Astrocyte (in vitro differentiated cells and primary cell): ENCODE results near the gene STK33. TPM values are rescaled to one million over a fixed set of nuclear protein-coding genes. Genes with fewer than 3 reads are reported as not detected.

ENCODE experiments used
- DNase-seq: peaks from one replicate; pipeline ENCODE4 v3.0.0-alpha.2; 2010; ENCODE audit warnings: low read depth
- FAIRE-seq: peaks from 2 replicates; lab custom pipeline; 2011; peaks lifted over from hg19 to GRCh38; lab: Jason Lieb, UNC
- H2AFZ ChIP-seq: 2 replicates; pipeline ENCODE4 v1.6.0; 2012; ENCODE audit warnings: low read depth, low read length, inconsistent platforms
- H3K27ac ChIP-seq: 2 replicates; pipeline ENCODE4 v1.5.1; 2011; ENCODE audit warnings: low read depth, low read length, inconsistent platforms
- H3K27me3 ChIP-seq: 2 replicates; pipeline ENCODE4 v1.6.0; 2011; ENCODE audit warnings: low read length, inconsistent platforms; ENCODE audit not compliant: insufficient read depth
- H3K36me3 ChIP-seq: 2 replicates; pipeline ENCODE4 v1.5.1; 2011; ENCODE audit warnings: low read length, inconsistent platforms; ENCODE audit not compliant: insufficient read depth
- H3K4me1 ChIP-seq: 2 replicates; pipeline ENCODE4 v1.5.1; 2011; ENCODE audit warnings: low read length, inconsistent platforms; ENCODE audit not compliant: insufficient read depth
- H3K4me2 ChIP-seq: 2 replicates; pipeline ENCODE4 v1.6.0; 2012; ENCODE audit warnings: low read length, inconsistent platforms
- H3K4me3 ChIP-seq: 2 replicates; pipeline ENCODE4 v1.5.1; 2011; ENCODE audit warnings: low read depth, mild to moderate bottlenecking, low read length, inconsistent platforms; ENCODE audit not compliant: insufficient read depth
- H3K79me2 ChIP-seq: 2 replicates; pipeline ENCODE4 v1.6.0; 2012; ENCODE audit warnings: mild to moderate bottlenecking, low read length, inconsistent platforms; ENCODE audit not compliant: insufficient read depth
- H3K9ac ChIP-seq: 2 replicates; pipeline ENCODE4 v1.6.0; 2012; ENCODE audit warnings: mild to moderate bottlenecking, low read length, inconsistent platforms
- H3K9me3 ChIP-seq: 2 replicates; pipeline ENCODE4 v1.5.1; 2012; ENCODE audit warnings: low read depth, mild to moderate bottlenecking, low read length, inconsistent platforms; ENCODE audit not compliant: insufficient read depth
- H4K20me1 ChIP-seq: 2 replicates; pipeline ENCODE4 v1.6.0; 2012; ENCODE audit warnings: low read length, inconsistent platforms; ENCODE audit not compliant: insufficient read depth
- H3K27ac Mint-ChIP-seq: one replicate; pipeline ENCODE4 v1.8.0; 2021; ENCODE audit warnings: mild to moderate bottlenecking, mixed read lengths; ENCODE audit not compliant: unreplicated experiment
- H3K27me3 Mint-ChIP-seq: one replicate; pipeline ENCODE4 v1.8.0; 2021; ENCODE audit warnings: low read depth, mixed read lengths; ENCODE audit not compliant: unreplicated experiment
- H3K36me3 Mint-ChIP-seq: one replicate; pipeline ENCODE4 v1.8.0; 2021; ENCODE audit warnings: low read depth, mixed read lengths; ENCODE audit not compliant: unreplicated experiment
- H3K4me1 Mint-ChIP-seq: one replicate; pipeline ENCODE4 v1.8.0; 2021; ENCODE audit warnings: low read depth, mixed read lengths; ENCODE audit not compliant: unreplicated experiment
- H3K4me3 Mint-ChIP-seq: one replicate; pipeline ENCODE4 v1.8.0; 2021; ENCODE audit warnings: mild to moderate bottlenecking, moderate library complexity, mixed read lengths; ENCODE audit not compliant: unreplicated experiment
- H3K9me3 Mint-ChIP-seq: one replicate; pipeline ENCODE4 v1.8.0; 2021; ENCODE audit warnings: mild to moderate bottlenecking, mixed read lengths; ENCODE audit not compliant: unreplicated experiment
- CTCF ChIP-seq: IDR thresholded peaks from 2 replicates; pipeline ENCODE4 v1.5.1; 2011; ENCODE audit warnings: low read depth, mild to moderate bottlenecking, inconsistent platforms, low read length, moderate library complexity; ENCODE audit not compliant: insufficient read depth
- EZH2 ChIP-seq: IDR thresholded peaks from 2 replicates; pipeline ENCODE4 v1.6.1; 2012; ENCODE audit warnings: mild to moderate bottlenecking, low read length, inconsistent platforms; ENCODE audit not compliant: insufficient read depth
- total RNA-seq: library from RNA; stranded (reverse); gene quantifications from 2 replicates; pipeline ENCODE4 v1.2.1, GENCODE V29; 2021

STK33 gene
- total RNA-seq, 1 donor from 2014 or later = 7.5 TPM

GRCh38 chr11:8384199-8384821 is 209.7 kb downstream of the STK33 start:
- H3K9me3 ChIP-seq = no peaks in the 10 kb centered on the region
- H3K4me3 ChIP-seq = no peak overlapping the region
- H3K27ac ChIP-seq = no peak overlapping the region
- TF ChIP-seq EZH2 (no peak), CTCF (no peak)
- Mint-ChIP-seq H3K36me3 (peaks cover 3% of the 10 kb centered on the region), H3K27me3 (no peaks in the 10 kb centered on the region), H3K27ac (no peak overlapping the region), H3K9me3 (no peaks in the 10 kb centered on the region), H3K4me1 (peaks cover 21% of the 10 kb centered on the region), H3K4me3 (no peak overlapping the region)
- DNase-seq (peak; percentile 17), FAIRE-seq (no peak)
- no peaks in the 10 kb centered on the region for H3K79me2 ChIP-seq
- H3K4me2 ChIP-seq = no peak overlapping the region
- H2AFZ ChIP-seq = no peak overlapping the region
- peaks cover 5% of the 10 kb centered on the region for H3K4me1 ChIP-seq
- H3K9ac ChIP-seq = no peak overlapping the region
- H4K20me1 ChIP-seq = no peaks in the 10 kb centered on the region
- H3K27me3 ChIP-seq = no peaks in the 10 kb centered on the region
- no peaks in the 10 kb centered on the region for H3K36me3 ChIP-seq

GRCh38 chr11:8383627-8384026 is 210.4 kb downstream of the STK33 start:
- peaks cover 4% of the 10 kb centered on the region for H3K9me3 Mint-ChIP-seq
- Histone ChIP-seq H3K4me1 (peaks cover 5% of the 10 kb centered on the region), H3K4me2 (no peak overlapping the region), H3K9me3 (no peaks in the 10 kb centered on the region), H4K20me1 (no peaks in the 10 kb centered on the region), H3K27ac (no peak overlapping the region), H3K27me3 (no peaks in the 10 kb centered on the region), H3K4me3 (no peak overlapping the region), H3K79me2 (no peaks in the 10 kb centered on the region), H3K36me3 (no peaks in the 10 kb centered on the region), H3K9ac (no peak overlapping the region), H2AFZ (no peak overlapping the region)
- no peak overlapping the region for H3K4me3 Mint-ChIP-seq
- DNase-seq (no peak), FAIRE-seq (no peak)
- peaks cover 3% of the 10 kb centered on the region for H3K36me3 Mint-ChIP-seq
- no peak overlapping the region for H3K27ac Mint-ChIP-seq
- no peak for TF ChIP-seq EZH2
- no peak for TF ChIP-seq CTCF
- peaks cover 21% of the 10 kb centered on the region for H3K4me1 Mint-ChIP-seq
- peaks cover 1% of the 10 kb centered on the region for H3K27me3 Mint-ChIP-seq

- H3K4me3 ChIP-seq = no peak overlapping the region
- Mint-ChIP-seq H3K27ac (no peak overlapping the region), H3K36me3 (peaks cover 3% of the 10 kb centered on the region), H3K27me3 (peaks cover 2% of the 10 kb centered on the region), H3K9me3 (peaks cover 4% of the 10 kb centered on the region), H3K4me3 (no peak overlapping the region), H3K4me1 (peaks cover 21% of the 10 kb centered on the region)
- H3K36me3 ChIP-seq = no peaks in the 10 kb centered on the region
- TF ChIP-seq EZH2 = no peak
- no peak for TF ChIP-seq CTCF
- no peak overlapping the region for H3K27ac ChIP-seq
- no peaks in the 10 kb centered on the region for H3K79me2 ChIP-seq
- no peak for FAIRE-seq
- H4K20me1 ChIP-seq = no peaks in the 10 kb centered on the region
- H3K9me3 ChIP-seq = no peaks in the 10 kb centered on the region
- H2AFZ ChIP-seq = no peak overlapping the region
- H3K4me2 ChIP-seq = peak overlapping the region; percentile 20
- H3K27me3 ChIP-seq = no peaks in the 10 kb centered on the region
- no peak for DNase-seq
- no peak overlapping the region for H3K9ac ChIP-seq
- H3K4me1 ChIP-seq = peaks cover 5% of the 10 kb centered on the region
Observed at GRCh38 chr11:8383227-8383626, 210.8 kb downstream of the STK33 start.
